Activated T-cell treated with anti-CD3 and anti-CD28 coated beads, Interleukin-2, amount 50 U/mL, for 72 hours (primary cell): ENCODE data around the gene REG3A. TPM values are rescaled to one million over a fixed set of nuclear protein-coding genes. Genes with fewer than 3 reads are reported as not detected.

Experiments used
- ATAC-seq, 2 donors: fragments of 150-1000 bp; cut with Tn5 transposase; replicated peaks in 1 of 2; 2 replicates each; pipeline ENCODE4 v1.10.0; 2021; ENCODE audit warnings: moderate library complexity in 2 of 2, mild to moderate bottlenecking in 1 of 2
- DNase-seq, 2 donors: peaks; one replicate each; pipeline ENCODE4 v3.0.0; 2021 to 2022; ENCODE audit warnings: mixed read lengths in 1 of 2
- H3K27ac Mint-ChIP-seq: one replicate; pipeline ENCODE4 v1.8.0; 2022; ENCODE audit warnings: mild to moderate bottlenecking, moderate library complexity, mixed read lengths
- H3K27me3 Mint-ChIP-seq: one replicate; pipeline ENCODE4 v1.8.0; 2022; ENCODE audit warnings: low read depth, mixed read lengths
- H3K36me3 Mint-ChIP-seq, 2 donors: one replicate each; pipeline ENCODE4 v1.8.0; 2022; ENCODE audit warnings: mixed read lengths in 2 of 2, mild to moderate bottlenecking in 1 of 2; ENCODE audit not compliant: insufficient read depth in 2 of 2
- H3K4me1 Mint-ChIP-seq: one replicate; pipeline ENCODE4 v1.8.0; 2022; ENCODE audit warnings: low read depth, mixed read lengths
- H3K4me3 Mint-ChIP-seq, 2 donors: one replicate each; pipeline ENCODE4 v1.8.0; 2022; ENCODE audit warnings: mild to moderate bottlenecking in 2 of 2, mixed read lengths in 2 of 2, moderate library complexity in 2 of 2
- H3K9me3 Mint-ChIP-seq, 2 donors: one replicate each; pipeline ENCODE4 v1.8.0; 2022; ENCODE audit warnings: mixed read lengths in 2 of 2
- total RNA-seq, 2 donors: library from RNA; stranded (reverse); gene quantifications; one replicate each; pipeline ENCODE4 v1.2.3, GENCODE V29; 2022

The REG3A gene
- total RNA-seq, 2 donors from 2014 or later, result not detected

DNA sequence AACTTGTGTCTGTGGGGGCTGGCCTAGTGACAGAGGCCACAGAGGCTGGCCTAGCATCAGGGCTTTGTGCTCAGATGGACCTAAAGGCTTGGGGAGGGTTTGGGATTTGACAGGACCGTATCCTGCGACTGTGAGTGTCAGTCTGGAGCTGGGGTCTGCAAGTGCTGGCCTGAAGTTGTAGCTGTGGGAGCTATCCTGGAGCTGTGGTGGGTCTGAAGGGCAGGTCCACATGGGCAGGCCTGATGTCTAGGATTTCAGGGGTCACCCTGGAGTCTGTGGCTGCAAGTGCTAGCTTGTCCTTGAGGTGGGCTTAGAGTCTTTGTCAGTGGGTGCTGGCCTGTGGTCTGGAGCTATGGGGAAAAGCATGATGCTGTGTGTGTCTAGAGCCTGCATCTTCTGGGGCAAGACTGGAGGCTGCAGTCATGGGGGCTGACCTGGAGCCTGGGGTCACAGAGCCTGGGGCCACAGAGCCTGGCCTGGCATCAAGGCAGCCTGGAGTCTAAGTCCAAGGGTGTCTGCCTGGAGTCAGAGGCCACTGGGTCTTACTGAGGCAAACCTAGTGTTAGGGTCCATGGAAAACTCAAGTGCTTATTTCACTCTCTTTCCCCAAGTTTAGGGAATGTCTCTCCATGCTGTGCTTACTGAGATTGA, 3.6 kb downstream of the REG3A start:
- DNase-seq (no peak), ATAC-seq (no peak)
- Mint-ChIP-seq H3K27ac (no peak overlapping the region), H3K4me3 (no peak overlapping the region), H3K9me3 (peaks cover 3 to 13% of the 10 kb centered on the region in 2 donors), H3K27me3 (no peaks in the 10 kb centered on the region), H3K4me1 (no peaks in the 10 kb centered on the region), H3K36me3 (no peaks in the 10 kb centered on the region)

GRCh38 chr2:79139423-79139822, 20.1 kb downstream of the REG3A start:
- Mint-ChIP-seq H3K27me3 (no peaks in the 10 kb centered on the region), H3K9me3 (peaks cover 3 to 7% of the 10 kb centered on the region in 2 donors), H3K4me1 (no peaks in the 10 kb centered on the region), H3K36me3 (peaks cover 0 to 2% of the 10 kb centered on the region in 2 donors), H3K4me3 (no peak overlapping the region), H3K27ac (no peak overlapping the region)
- no peak for DNase-seq
- ATAC-seq, result no peak

DNA sequence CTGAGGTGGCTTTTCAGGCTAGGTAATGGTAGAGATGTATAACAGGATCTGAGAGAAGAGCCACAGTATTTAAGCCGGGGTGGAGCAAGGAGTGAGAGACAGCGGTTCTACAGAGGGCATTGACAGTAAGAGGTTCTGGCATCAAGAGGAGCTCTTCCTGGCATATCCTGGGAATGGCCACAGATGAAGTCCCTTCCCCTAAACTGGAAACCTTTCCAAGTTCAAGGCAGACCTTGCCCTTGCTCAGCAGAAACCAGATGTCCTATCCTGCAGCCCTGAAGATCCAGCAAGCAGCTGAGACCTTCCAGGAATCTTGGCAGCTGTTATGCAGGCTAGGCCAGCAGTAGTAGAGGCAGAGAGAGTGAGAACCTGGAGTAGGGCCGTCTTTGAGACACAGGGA, 21.2 kb downstream of the REG3A start:
- Mint-ChIP-seq H3K9me3 (peaks cover 5 to 6% of the 10 kb centered on the region in 2 donors), H3K4me3 (no peak overlapping the region), H3K27me3 (no peaks in the 10 kb centered on the region), H3K36me3 (peaks cover 0 to 2% of the 10 kb centered on the region in 2 donors), H3K27ac (no peak overlapping the region), H3K4me1 (no peaks in the 10 kb centered on the region)
- ATAC-seq (no peak), DNase-seq (no peak)

DNA sequence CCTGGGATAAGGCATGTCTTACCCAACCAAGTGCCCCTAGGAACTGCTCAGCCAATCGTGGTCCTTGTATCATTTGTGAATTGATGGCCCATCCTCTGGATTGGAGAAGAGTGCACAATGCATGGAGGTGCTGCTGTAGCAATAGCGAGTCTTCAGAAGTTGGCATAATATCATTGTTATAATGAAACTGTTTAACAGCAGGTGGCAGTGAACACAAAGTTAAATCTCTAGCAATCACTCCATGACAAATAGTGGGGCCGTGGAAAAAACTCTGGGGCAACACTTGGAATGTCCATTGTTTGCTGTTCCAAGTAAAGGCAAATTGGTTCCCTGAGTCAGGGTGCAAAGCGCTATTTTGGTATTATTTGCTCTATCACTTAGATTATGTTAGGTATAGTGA, 27.9 kb downstream of the REG3A start:
- ATAC-seq (no peak), DNase-seq (no peak)
- peaks cover 7% of the 10 kb centered on the region in 2 donors for H3K9me3 Mint-ChIP-seq
- H3K4me1 Mint-ChIP-seq, result no peaks in the 10 kb centered on the region
- H3K27me3 Mint-ChIP-seq, result no peaks in the 10 kb centered on the region
- no peaks in the 10 kb centered on the region for H3K36me3 Mint-ChIP-seq
- H3K27ac Mint-ChIP-seq, result no peak overlapping the region
- no peak overlapping the region for H3K4me3 Mint-ChIP-seq

DNA sequence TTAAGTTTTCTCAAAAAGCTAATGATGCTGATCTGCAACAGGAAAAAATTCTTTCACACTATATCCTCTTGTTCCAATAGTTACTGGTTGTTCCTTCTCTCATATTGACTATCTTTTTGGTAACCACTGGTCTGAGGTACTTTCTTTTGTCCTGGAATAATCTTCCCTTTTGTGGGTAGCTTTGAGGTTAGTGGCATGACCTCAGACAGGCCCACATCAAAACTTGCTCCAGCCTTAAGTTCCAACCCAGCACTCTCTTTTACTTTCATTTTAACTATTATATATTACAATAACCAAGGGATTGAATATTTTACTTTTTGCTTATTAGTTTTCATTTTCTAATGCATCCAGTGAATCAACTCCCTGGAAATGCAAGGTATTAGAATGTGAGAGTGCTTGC, 29.7 kb downstream of the REG3A start:
- ATAC-seq, result no peak
- H3K4me3 Mint-ChIP-seq, result no peak overlapping the region
- no peak for DNase-seq
- no peaks in the 10 kb centered on the region for H3K36me3 Mint-ChIP-seq
- no peak overlapping the region for H3K27ac Mint-ChIP-seq
- H3K4me1 Mint-ChIP-seq, result no peaks in the 10 kb centered on the region
- peaks cover 6 to 7% of the 10 kb centered on the region in 2 donors for H3K9me3 Mint-ChIP-seq
- no peaks in the 10 kb centered on the region for H3K27me3 Mint-ChIP-seq

DNA sequence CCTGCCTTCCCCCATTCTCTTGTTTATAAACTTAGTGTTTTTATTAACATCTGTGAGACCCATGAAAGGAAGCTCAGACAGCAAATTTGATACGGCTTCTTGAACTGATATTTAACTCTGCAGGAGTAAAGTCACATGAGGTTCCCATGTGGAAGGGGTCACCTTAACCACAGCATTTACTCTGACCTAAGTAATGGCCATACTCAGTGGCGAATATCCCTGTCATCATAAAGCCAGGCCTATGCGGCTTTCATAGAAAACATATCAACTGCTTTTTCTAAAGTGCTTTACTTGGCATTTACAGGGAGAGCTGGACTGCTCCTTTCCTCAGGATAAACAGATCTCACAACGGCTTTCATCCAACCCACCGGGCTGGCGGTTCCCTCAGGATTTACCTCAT, 30.3 kb downstream of the REG3A start:
- DNase-seq (no peak), ATAC-seq (no peak)
- Mint-ChIP-seq H3K36me3 (no peaks in the 10 kb centered on the region), H3K27ac (no peak overlapping the region), H3K4me3 (no peak overlapping the region), H3K27me3 (no peaks in the 10 kb centered on the region), H3K9me3 (peaks cover 7% of the 10 kb centered on the region in 2 donors), H3K4me1 (no peaks in the 10 kb centered on the region)

- no peaks in the 10 kb centered on the region for H3K27me3 Mint-ChIP-seq
- H3K27ac Mint-ChIP-seq, result no peak overlapping the region
- no peak overlapping the region for H3K4me3 Mint-ChIP-seq
- ATAC-seq (no peak), DNase-seq (no peak)
- H3K36me3 Mint-ChIP-seq, result no peaks in the 10 kb centered on the region
- no peaks in the 10 kb centered on the region for H3K4me1 Mint-ChIP-seq
- H3K9me3 Mint-ChIP-seq, result peaks cover 5 to 7% of the 10 kb centered on the region in 2 donors
These were observed 31.1 kb downstream of the REG3A start for GRCh38 chr2:79128406-79128805.

DNA sequence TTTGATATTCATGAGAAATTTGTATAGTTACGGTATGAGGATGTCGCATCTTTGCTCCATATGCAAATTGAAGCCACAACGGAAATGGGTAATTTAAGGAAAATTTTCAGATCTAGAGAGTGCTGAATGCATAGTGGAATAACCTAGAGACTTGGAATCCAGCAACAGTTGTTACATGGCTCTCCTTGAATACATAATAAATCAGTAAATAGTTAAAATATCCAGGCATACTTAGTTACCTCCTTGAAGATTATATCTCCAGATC, 33.9 kb downstream of the REG3A start:
- Mint-ChIP-seq H3K36me3 (no peaks in the 10 kb centered on the region), H3K4me3 (no peak overlapping the region), H3K27ac (no peak overlapping the region), H3K27me3 (no peaks in the 10 kb centered on the region), H3K9me3 (peaks cover 7% of the 10 kb centered on the region in 2 donors), H3K4me1 (no peaks in the 10 kb centered on the region)
- DNase-seq (no peak), ATAC-seq (no peak)

DNA sequence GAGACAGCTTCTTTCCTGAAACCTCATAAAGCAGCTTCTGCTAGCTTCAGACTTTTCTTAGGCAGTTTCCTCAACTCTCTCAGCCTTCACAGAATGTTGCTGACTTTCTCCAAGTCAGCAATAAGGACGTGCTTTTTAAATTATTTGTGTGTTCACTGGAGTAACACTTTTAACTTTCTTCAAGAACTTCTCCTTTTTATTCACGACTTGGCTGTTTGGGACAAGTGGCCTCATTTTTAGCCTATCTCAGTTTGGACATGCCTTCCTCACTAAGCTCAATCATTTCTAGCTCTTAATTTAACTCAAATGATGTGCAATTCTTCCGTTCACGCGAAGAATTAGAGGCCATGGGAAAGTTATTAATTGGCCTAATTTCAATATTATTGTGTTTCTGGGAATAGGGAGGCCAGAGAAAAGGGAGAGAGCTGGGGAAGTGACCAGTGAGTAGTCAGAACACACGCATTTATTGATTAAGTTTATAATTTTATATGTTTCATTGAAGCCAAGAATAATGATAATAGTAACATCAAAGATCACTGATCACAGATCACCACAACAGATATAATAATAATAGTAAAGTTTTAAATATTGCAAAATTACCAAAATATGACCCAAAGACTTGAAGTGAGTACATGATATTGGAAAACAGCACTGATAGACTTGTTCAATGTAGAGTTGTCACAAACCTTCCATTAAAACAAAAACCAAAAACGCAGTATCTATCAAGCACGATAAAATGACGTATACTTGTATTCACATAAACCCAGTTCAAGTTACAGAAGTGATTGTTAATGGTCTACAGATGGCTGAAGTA, 34.4 kb downstream of the REG3A start:
- no peak overlapping the region for H3K4me3 Mint-ChIP-seq
- DNase-seq, result no peak
- no peaks in the 10 kb centered on the region for H3K4me1 Mint-ChIP-seq
- no peaks in the 10 kb centered on the region for H3K27me3 Mint-ChIP-seq
- peaks cover 5 to 7% of the 10 kb centered on the region in 2 donors for H3K9me3 Mint-ChIP-seq
- no peaks in the 10 kb centered on the region for H3K36me3 Mint-ChIP-seq
- ATAC-seq, result no peak
- no peak overlapping the region for H3K27ac Mint-ChIP-seq

DNA sequence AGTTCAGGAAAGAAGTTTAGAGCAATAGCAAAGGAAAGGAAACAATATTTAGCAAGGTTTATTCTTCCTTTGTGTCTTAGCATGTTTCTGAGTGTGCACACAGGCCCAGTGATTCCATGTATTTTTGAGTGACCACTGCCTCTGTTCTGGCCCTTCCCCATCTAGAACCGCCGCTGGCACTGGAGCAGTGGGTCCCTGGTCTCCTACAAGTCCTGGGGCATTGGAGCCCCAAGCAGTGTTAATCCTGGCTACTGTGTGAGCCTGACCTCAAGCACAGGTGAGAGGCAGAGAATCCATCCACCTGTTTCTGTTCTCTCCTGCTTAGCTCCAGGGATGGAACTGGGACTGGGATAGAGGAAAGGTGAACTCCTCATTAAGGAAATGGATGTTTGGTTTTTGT, 36.9 kb downstream of the REG3A start:
- H3K9me3 Mint-ChIP-seq, result peaks cover 3 to 9% of the 10 kb centered on the region in 2 donors
- H3K4me1 Mint-ChIP-seq, result no peaks in the 10 kb centered on the region
- DNase-seq (no peak), ATAC-seq (no peak)
- no peak overlapping the region for H3K4me3 Mint-ChIP-seq
- no peaks in the 10 kb centered on the region for H3K27me3 Mint-ChIP-seq
- H3K27ac Mint-ChIP-seq, result no peak overlapping the region
- H3K36me3 Mint-ChIP-seq, result no peaks in the 10 kb centered on the region

GRCh38 chr2:79120194-79120713, 39.3 kb downstream of the REG3A start, which contains the start of gene REG1A:
TSS of gene REG1A (plus strand) at chr2:79120488. CDS start at chr2:79120862, 374 bp downstream.
- DNase-seq (no peak), ATAC-seq (no peak)
- Mint-ChIP-seq H3K27me3 (no peaks in the 10 kb centered on the region), H3K27ac (no peak within 1 kb of the TSS), H3K9me3 (peaks cover 4 to 11% of the 10 kb centered on the region in 2 donors), H3K4me1 (no peaks in the 10 kb centered on the region), H3K4me3 (no peak within 1 kb of the TSS), H3K36me3 (no peaks in the 10 kb centered on the region)

- Mint-ChIP-seq H3K36me3 (no peaks in the 10 kb centered on the region), H3K9me3 (peaks cover 9% of the 10 kb centered on the region in 2 donors), H3K4me3 (no peak overlapping the region), H3K4me1 (no peaks in the 10 kb centered on the region), H3K27me3 (no peaks in the 10 kb centered on the region), H3K27ac (no peak overlapping the region)
- DNase-seq (no peak), ATAC-seq (no peak)
These were observed 42.3 kb downstream of the REG3A start for GRCh38 chr2:79116997-79117928.
